ENCODE data around the gene RHBDL1.
"Not testable (repeated sequence)": the region's sequence is repeated elsewhere in the genome, so short reads cannot be mapped to it uniquely, and the experiment has no call there.

RHBDL1 gene

DNA sequence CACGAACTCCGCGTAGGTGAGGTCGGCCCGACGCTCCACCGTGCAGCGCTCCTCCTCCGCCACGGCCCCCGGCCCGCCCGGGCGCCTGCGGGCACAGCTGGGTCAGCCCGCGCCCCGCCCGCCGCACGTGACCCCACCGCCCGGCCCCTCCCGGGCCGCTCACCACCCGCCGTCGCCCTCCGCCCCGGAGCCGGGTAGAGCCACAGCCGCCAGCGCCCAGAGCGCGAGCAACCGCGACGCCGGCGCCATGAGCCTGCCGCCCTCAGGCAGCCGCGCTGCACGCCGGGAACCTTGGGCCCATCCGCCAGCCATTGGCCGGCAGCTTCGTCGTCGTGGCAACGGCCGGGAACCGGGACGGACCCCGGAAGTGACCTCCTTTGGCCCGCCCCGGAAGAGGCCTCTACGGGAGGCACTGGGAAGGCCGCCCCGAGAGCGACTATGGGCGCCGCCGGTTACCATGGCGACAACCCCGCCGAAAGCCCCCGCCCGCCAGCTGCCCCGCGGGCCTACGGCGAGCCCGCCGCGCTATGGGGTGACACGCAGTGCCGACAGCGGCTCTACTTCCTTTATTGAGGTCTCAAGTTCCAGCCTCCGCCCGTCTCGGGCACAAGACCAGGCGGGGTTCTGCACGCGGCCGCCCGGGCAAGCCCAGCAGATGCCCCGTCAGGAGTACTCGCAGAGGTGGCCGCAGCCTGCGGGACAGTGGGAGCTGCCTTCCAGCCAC is 8.8 kb downstream of the RHBDL1 start, which contains the start of gene JMJD8:
Gene JMJD8, minus strand, starts transcription at position 264 of the 724 bp plus-strand sequence. Its CDS starts 15 bp downstream, at position 249.
- peaks cover 7 to 35% of the 10 kb centered on the region in 2 donors for H3K4me1 Mint-ChIP-seq (ENCODE audit: low read depth in 2 of 2)
- H3K27ac Mint-ChIP-seq = peak within 1 kb of the TSS; percentile 75 to 83
- H3K4me3 Mint-ChIP-seq = peak within 1 kb of the TSS; percentile 75 to 78
- H3K36me3 Mint-ChIP-seq (ENCODE audit: insufficient read depth) = peaks cover 35% of the 10 kb centered on the region
- no peaks in the 10 kb centered on the region for H3K9me3 Mint-ChIP-seq
- DNase-seq (peak; percentile 91 to 96 (median 94)), ATAC-seq (replicated peaks) (peak; percentile 76)
- H3K27me3 Mint-ChIP-seq = no peaks in the 10 kb centered on the region

DNA sequence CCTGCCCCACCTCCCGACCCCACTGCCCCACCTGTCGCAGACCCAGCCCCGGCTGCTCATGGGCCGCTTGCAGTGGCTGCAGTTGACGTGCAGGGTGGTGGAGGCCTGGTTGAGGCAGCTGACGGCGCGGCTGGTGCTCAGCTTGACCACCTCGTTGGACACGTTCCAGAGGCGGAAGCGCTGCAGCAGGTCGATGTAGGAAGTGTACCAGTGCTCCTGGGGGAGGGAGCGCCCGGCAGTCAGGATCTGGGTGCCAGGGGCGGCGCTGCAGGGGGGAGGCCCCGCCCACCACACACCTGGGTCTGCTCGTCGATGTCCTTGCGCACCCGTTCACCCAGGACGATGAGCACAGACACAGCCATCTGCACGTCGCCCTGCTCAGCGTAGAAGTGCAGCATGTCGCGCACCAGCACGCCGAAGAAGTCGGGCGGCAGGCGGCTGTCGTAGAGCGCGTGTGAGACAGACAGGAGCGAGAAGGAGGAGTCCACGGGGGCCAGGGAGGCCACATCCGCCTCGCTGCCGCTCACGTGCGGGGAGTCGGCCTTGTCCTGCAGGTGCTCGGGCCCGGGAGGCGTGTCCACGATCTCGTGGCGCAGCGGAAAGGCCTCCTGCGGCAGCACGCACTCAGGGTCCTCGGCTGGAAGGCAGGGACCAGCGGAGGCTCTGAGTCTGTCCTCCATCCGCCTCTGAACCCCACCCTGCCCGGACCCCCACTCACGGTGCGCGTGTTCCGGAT is 9.7 kb downstream of the RHBDL1 start:
- Mint-ChIP-seq H3K36me3 (ENCODE audit: insufficient read depth) (peaks cover 35% of the 10 kb centered on the region), H3K27ac (peak overlapping the region in 1 of 2 donors; percentile 83), H3K4me1 (ENCODE audit: low read depth in 2 of 2) (peaks cover 5 to 41% of the 10 kb centered on the region in 2 donors), H3K9me3 (no peaks in the 10 kb centered on the region), H3K4me3 (peak overlapping the region in 1 of 2 donors; percentile 65), H3K27me3 (no peaks in the 10 kb centered on the region)
- no peak for ATAC-seq (replicated peaks)
- no peak for DNase-seq

DNA sequence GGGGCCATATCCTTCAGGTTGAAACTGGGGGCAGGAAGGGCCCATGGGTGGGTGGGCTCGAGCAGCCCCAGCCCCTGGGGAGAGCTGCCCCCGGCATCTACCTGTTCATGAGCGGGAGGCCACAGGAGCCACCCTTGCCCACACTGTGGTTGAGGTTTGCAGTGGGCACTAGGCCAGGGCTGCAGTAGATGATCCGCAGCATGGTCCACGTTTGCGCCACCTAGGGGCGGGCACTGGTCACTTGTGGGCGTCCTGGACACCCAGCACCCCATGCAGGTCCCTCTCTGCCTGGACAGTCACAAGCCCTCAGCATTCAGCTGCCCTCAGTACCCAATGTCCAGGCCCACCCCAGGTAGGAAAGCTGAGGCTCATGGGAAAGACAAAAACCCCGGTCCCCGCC is 10.5 kb downstream of the RHBDL1 start:
- DNase-seq = no peak
- Mint-ChIP-seq H3K9me3 (no peaks in the 10 kb centered on the region), H3K4me3 (peak overlapping the region; percentile 55 to 65), H3K4me1 (ENCODE audit: low read depth in 2 of 2) (peaks cover 10 to 42% of the 10 kb centered on the region in 2 donors), H3K27ac (peak overlapping the region in 1 of 2 donors; percentile 78), H3K36me3 (ENCODE audit: insufficient read depth) (peaks cover 37% of the 10 kb centered on the region), H3K27me3 (no peaks in the 10 kb centered on the region)
- no peak for ATAC-seq (replicated peaks)

DNA sequence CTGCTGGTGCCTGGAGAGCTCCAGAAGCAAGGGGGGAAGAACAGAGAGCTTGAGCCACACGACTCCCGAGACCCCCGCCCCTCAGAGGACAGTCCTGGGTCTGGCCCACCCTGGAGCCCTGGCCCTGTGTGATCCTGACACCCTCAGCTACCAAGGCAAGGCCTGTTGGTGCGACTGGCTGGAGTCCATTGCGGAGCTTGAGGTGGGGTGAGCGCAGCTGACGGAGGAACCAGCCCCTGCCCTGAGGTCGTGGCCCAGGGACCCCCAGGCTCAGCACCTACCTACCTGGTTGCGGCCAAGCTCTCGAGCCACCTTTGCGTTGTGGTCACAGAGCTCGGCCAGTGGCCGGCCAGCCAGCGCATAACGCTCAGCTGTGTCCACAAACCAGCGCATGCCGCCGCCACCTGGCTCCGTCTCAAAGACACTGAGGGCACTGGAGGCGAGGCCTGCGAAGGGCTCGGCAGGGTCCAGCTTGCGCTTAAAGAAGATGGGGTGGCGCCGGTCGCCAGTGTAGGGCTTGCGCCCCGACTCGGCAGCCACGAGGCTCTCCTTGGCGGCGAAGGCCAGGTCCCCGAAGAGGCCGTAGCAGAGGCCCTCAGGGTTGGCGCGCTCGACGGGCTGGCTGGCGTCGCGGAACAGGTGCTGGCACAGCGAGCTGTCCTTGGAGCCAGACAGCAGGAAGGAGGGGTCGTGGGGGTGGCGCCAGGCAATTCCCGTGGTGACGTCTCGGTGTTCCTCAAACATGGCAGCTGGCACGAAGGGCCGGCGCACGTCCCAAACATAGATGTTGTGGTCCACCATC is 11.2 kb downstream of the RHBDL1 start:
- H3K4me3 Mint-ChIP-seq = no peak overlapping the region
- no peaks in the 10 kb centered on the region for H3K27me3 Mint-ChIP-seq
- no peaks in the 10 kb centered on the region for H3K9me3 Mint-ChIP-seq
- peaks cover 34% of the 10 kb centered on the region for H3K36me3 Mint-ChIP-seq (ENCODE audit: insufficient read depth)
- no peak overlapping the region for H3K27ac Mint-ChIP-seq
- ATAC-seq (replicated peaks) (no peak), DNase-seq (no peak)
- peaks cover 13 to 35% of the 10 kb centered on the region in 2 donors for H3K4me1 Mint-ChIP-seq (ENCODE audit: low read depth in 2 of 2)

DNA sequence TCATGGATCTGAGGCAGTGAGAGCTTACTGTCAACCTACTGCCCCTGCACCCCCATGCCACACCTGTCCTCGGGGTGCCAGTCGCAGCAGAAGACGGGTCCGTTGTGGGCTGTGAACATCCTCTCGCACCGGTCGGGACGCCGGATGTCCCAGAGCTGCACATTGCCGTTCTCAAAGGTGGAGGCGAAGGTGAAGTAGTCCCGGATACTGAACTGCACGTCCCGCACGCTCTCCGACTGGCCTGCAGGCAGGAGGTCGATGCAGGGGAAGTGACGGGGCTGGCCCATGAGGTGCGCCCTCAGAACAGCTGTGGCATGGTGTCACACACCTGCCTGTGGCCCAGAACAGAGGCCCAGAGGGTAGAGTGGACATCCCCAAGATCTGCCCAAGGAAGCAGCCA is 12.0 kb downstream of the RHBDL1 start:
- H3K36me3 Mint-ChIP-seq (ENCODE audit: insufficient read depth) = peaks cover 25% of the 10 kb centered on the region

DNA sequence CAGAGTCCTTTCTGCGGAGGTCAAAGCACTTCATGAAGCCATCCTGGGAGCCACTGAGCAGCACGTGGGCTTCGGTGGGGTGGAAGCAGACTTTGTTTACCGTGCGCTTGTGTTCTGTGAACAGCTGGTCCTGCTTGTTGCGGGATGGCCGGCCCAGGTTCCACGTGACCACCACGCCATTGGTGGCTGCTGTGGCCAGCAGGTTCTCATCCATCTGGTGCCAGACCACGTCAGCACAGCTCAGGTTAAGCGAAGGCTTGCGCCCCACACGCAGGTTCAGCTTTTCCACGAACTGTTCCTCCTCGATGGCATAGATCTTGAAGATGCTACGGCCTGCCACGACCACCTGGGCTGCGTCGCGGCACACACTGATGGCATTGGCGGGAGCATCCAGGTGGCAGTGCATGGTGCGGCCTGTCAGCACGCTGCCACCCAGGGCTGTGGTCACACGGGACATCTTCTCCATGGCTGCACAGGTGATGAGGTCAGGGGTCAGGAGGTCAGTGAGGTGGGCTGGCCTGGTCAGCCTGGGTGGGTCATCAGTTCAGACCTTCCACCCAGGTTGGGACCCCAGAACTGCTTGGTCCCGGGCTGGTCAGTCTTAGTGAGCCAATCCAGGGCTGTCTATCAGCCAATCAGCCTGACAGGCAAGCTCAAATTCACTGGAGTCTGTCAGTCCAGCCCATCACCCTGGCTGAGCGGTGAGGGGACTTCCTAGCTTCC is 13.9 kb downstream of the RHBDL1 start:
- Mint-ChIP-seq H3K9me3 (no peaks in the 10 kb centered on the region), H3K4me1 (ENCODE audit: low read depth in 2 of 2) (peaks cover 11 to 25% of the 10 kb centered on the region in 2 donors), H3K4me3 (peak overlapping the region; percentile 87 to 90), H3K27ac (peak overlapping the region; percentile 89 to 91), H3K36me3 (ENCODE audit: insufficient read depth) (peaks cover 9% of the 10 kb centered on the region), H3K27me3 (no peaks in the 10 kb centered on the region)
- DNase-seq = no peak
- no peak for ATAC-seq (replicated peaks)

More for the DNA sequence above, 12.0 kb downstream of the RHBDL1 start:
- no peak for ATAC-seq (replicated peaks)
- Mint-ChIP-seq H3K9me3 (no peaks in the 10 kb centered on the region), H3K4me1 (ENCODE audit: low read depth in 2 of 2) (peaks cover 11 to 28% of the 10 kb centered on the region in 2 donors), H3K27ac (no peak overlapping the region), H3K4me3 (peak overlapping the region in 1 of 2 donors; percentile 90), H3K27me3 (no peaks in the 10 kb centered on the region)
- no peak for DNase-seq

DNA sequence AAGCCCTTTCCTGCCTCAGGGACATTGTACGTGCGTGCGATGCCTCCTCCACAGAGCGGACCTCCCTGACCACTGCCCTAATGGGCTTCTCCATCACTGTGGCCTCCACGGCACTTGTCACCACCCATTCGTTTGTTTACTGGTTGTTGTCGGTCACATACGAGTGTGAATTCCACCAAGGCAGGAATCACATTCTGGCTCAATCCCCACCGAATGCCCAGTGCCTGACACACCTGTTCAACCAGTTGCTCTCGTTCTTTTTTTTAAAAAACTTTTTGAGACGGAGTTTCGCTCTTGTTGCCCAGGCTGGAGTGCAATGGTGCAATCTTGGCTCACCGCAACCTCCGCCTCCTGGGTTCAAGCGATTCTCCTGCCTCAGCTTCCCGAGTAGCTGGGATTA is 15.8 kb downstream of the RHBDL1 start:
- Mint-ChIP-seq H3K4me1 (ENCODE audit: low read depth in 2 of 2) (peaks cover 15 to 24% of the 10 kb centered on the region in 2 donors), H3K27ac (peak overlapping the region; percentile 89 to 91), H3K4me3 (peak overlapping the region; percentile 87 to 90)
- H3K36me3 Mint-ChIP-seq (ENCODE audit: insufficient read depth); H3K27me3 Mint-ChIP-seq; H3K9me3 Mint-ChIP-seq; DNase-seq; ATAC-seq (replicated peaks): not testable (repeated sequence)

DNA sequence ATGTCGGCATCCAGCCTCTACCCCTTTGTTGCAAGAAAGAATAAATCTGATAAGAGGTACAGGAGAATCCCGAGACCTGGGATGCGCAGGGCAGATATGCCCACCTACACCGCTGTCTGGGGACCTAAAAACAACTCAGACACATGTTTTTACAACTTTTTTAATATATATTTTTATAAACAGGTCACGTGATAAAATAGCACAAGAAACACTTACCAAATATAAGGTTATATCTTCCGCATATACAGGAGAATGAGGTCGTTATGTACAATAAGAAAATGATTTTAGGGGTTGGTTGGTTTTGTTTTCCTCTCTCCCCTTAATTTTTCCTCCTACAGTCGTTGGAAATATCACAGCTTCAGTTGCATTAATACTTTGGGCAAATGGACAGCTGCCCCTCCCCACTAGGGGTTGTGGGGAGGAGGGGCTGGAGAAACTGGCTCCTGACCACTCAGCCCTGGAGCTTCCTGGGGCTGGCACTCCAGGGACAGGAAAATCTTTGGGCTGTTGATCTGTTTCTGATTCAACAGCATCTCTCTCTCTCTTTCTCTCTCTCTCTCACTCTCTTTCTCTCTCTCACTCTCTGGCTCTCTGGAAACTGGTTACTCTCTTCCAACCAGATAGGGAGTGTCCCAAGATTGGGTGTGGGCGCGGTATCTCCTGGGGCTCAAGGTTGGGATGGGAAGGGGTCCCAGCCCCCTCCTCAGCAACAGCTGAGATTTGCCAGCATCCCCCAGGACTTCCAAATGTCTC is 17.1 kb downstream of the RHBDL1 start:
- peak overlapping the region; percentile 33 to 44 for H3K27ac Mint-ChIP-seq
- no peaks in the 10 kb centered on the region for H3K9me3 Mint-ChIP-seq
- peaks cover 15 to 24% of the 10 kb centered on the region in 2 donors for H3K4me1 Mint-ChIP-seq (ENCODE audit: low read depth in 2 of 2)

DNA sequence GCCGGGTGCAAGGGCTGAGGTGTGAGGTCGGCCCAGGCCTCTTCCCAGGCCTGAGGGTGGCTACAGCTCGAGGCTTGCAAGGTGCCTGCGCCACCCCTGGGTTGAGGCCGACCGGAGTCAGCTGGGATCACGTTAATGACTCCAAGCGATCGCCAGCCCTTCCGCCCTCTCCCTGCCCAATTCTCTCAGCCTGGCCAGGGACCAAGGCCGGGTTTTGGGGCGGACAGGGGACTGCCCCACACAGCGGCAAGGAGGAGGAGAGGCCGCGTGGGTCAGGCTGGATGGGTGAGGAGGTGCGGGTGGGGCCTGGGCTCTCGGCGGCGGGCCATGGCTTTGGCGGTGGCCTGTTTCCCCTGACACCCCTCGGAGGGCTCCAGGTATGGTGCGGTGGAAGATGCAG is 17.9 kb downstream of the RHBDL1 start:
- peaks cover 15 to 24% of the 10 kb centered on the region in 2 donors for H3K4me1 Mint-ChIP-seq (ENCODE audit: low read depth in 2 of 2)
- no peak for DNase-seq
- no peaks in the 10 kb centered on the region for H3K9me3 Mint-ChIP-seq
- H3K27ac Mint-ChIP-seq = peak overlapping the region in 1 of 2 donors; percentile 33
- no peaks in the 10 kb centered on the region for H3K27me3 Mint-ChIP-seq
- H3K4me3 Mint-ChIP-seq = peak overlapping the region; percentile 54 to 86
- ATAC-seq (replicated peaks) = no peak
- peaks cover 9% of the 10 kb centered on the region for H3K36me3 Mint-ChIP-seq (ENCODE audit: insufficient read depth)

More for the DNA sequence above, 17.1 kb downstream of the RHBDL1 start:
- no peaks in the 10 kb centered on the region for H3K27me3 Mint-ChIP-seq
- peaks cover 9% of the 10 kb centered on the region for H3K36me3 Mint-ChIP-seq (ENCODE audit: insufficient read depth)
- peak overlapping the region in 1 of 2 donors; percentile 86 for H3K4me3 Mint-ChIP-seq
- ATAC-seq (replicated peaks) (no peak), DNase-seq (no peak)

DNA sequence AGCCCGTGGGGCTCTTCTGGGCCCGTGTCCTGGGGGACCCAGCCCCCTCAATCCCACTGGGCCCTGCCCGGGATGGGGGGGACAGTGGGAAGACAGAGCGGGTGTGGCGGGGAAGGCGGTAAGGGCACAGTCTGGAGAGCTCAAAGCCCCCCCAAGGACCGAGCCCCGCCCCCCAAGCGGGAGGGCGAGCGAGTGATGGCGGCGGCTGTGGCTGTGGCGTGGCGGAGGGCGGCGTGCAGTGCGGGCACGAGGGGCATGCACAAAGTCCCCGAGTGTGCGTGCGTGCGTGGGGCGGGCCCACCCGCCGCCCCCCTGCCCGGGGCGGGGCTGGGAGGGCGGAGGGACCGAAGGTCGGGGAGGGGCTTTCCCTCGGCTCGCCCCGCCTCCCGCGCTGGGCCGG is 18.3 kb downstream of the RHBDL1 start:
- peak overlapping the region; percentile 54 to 86 for H3K4me3 Mint-ChIP-seq
- peaks cover 15 to 24% of the 10 kb centered on the region in 2 donors for H3K4me1 Mint-ChIP-seq (ENCODE audit: low read depth in 2 of 2)
- no peaks in the 10 kb centered on the region for H3K27me3 Mint-ChIP-seq
- peaks cover 9% of the 10 kb centered on the region for H3K36me3 Mint-ChIP-seq (ENCODE audit: insufficient read depth)
- DNase-seq (peak in 2 of 3 experiments; percentile 41 to 42), ATAC-seq (replicated peaks) (peak; percentile 45)
- no peaks in the 10 kb centered on the region for H3K9me3 Mint-ChIP-seq
- H3K27ac Mint-ChIP-seq = no peak overlapping the region

DNA sequence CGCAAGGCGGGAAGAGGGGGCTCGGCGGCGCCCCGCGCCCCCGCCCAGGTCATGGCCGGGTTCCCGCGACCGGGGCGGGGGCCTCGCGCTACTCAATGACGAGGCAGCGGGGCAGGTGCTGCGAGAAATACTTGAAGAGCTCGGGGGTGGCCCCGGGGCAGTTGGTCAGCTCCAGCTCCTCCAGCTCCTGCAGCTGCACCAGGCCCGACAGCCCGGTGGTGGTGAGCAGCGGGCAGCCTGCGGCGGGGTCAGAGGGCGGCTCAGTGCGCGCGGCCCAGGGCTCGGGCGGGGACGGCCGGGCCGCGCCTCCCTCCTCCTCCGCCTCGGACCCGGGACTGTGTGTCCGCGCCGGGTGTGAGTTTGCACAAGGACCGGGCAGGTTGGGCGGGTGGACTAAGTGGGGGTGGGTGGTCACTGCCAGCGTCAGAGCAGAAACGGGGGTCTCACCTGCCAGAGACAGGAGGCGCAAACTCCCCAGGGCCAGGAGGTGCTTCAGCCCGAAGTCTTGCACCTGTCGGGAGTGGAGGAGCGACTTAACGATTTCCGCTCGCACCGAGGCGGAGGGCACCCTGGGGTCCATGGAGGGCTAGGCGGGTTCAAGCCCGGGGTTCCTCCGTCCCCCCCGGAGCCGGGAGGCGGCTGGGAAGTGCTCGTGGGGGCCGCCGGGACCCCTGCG is 18.9 kb downstream of the RHBDL1 start:
- DNase-seq (no peak), ATAC-seq (replicated peaks) (peak; percentile 12)
- H3K4me1 Mint-ChIP-seq (ENCODE audit: low read depth in 2 of 2) = peaks cover 15 to 19% of the 10 kb centered on the region in 2 donors
- H3K9me3 Mint-ChIP-seq = no peaks in the 10 kb centered on the region
- no peak overlapping the region for H3K27ac Mint-ChIP-seq
- no peaks in the 10 kb centered on the region for H3K27me3 Mint-ChIP-seq
- H3K36me3 Mint-ChIP-seq (ENCODE audit: insufficient read depth) = peaks cover 9% of the 10 kb centered on the region
- H3K4me3 Mint-ChIP-seq = peak overlapping the region; percentile 73 to 86

Measured in effector memory CD8-positive, alpha-beta T cell (primary cell).